Fibroblast of peridontal ligament (primary cell): ENCODE data around the gene GRIP1.
A peak's percentile ranks its signal among the peaks of the same experiment; 100 is the strongest.

Experiments used
- DNase-seq: peaks from one replicate; pipeline ENCODE4 v3.0.0-alpha.2; 2010; ENCODE audit errors: extremely low read depth

Gene GRIP1

DNA sequence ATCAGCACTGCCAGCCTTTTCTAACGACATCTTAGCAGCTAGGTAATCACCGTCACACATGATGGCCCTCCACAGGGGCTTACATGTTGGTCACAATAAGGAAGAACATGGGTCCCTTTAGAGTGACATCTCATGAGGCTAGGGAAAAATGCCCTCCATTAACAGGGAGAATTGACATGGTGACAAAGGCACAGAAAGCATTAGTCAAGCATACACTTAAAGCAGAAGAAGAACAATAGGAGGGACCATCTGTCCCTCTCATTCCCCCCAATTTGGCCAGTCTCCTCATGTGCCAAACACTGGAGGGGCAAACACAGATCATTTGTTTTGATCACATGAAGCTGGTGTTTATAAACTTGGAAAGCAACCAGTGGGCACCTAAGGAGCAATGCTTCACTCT is 78.0 kb downstream of the GRIP1 start:
- no peak for DNase-seq

DNA sequence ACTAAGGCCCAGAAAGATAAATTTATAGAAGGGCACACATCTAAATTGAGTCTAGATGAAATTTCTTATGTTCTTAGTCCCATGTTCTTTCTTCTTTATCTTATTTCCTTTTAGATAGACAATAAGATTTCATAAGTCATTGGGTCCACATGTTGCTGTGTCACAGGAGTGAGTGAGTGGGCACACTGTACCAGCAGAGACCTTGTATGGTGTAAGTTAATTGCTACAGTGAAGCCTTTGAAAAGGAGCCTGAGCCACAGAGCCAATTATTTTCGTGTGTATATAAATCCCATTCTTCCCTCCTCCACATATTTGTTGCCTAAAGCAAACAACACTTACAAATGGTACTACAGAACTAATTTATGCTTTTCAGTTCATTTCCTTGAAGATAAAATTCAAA is 79.1 kb downstream of the GRIP1 start:
- DNase-seq = no peak

DNA sequence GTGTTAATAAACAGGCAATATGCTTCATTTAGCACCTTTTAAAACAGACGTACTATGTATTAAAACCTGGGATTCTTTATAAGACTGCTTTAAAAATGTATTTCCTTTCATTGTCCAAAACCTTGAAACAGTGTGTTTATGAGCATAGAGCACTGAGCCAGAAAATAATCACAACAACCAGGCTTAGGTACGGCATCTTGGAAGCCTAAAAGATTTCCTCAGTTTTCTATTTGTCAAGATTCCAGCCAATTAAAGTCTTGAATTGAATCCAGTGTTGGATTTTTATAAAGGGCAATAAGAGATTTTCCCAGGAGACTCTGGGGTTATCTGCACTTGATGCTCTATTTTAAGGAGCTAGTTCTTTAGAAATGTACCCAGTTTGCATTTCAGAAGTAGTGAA is 80.3 kb downstream of the GRIP1 start:
- DNase-seq = no peak

DNA sequence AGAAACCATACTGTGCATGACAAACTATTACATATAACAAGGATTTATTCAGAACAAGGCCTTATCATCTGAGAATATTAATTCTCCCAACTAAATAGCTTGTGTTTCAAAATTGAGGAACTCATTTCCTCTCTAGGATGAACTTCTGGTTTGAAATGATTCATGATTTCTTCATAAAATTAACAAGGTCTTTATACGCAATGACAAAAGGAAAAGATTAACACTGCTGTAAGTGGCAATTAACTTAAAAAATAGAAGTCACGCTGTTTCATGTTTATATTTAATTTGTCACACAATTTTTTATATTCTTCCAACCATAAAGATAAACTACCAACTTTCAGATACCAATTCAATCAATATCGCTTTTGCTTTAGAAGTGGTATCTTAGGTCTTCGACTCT is 80.8 kb downstream of the GRIP1 start:
- no peak for DNase-seq

DNA sequence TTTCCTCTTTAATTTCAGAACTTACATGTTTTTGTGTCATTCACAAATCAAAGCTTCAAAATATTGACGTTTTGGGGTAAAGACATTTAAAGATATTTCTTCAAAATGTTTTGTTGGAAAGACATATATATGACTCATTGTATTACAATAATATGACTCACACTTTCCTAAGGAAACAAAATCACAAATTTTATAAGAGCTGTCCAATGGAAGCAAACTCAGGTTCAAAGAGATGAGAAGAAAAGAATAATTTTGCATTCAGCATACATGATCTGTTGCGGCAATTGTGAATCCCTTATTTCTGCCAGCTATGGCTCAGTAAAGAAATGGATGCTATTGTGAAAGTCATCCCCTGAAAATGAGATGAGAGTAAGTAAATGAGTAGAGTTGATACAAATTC is 82.7 kb downstream of the GRIP1 start:
- DNase-seq = peak; percentile 10

DNA sequence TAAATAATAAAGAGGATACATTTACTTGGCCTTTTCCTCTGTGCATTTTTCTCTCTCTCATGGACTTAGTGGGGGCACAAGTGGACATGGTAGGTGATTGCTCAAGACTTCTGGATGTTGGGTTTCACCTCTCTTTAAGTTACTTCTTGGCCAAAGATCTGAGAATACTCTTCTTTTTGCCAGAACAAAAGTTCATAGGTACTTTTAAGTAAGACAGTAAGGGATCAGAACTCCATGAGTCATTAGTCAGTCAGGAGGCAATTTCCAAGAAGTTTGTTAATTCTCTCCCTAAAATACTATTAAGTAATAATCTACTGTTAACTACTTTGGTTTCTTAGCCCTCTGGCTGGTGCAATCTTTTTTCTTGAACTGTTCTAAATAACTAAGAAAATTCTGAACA is 84.2 kb downstream of the GRIP1 start:
- no peak for DNase-seq

DNA sequence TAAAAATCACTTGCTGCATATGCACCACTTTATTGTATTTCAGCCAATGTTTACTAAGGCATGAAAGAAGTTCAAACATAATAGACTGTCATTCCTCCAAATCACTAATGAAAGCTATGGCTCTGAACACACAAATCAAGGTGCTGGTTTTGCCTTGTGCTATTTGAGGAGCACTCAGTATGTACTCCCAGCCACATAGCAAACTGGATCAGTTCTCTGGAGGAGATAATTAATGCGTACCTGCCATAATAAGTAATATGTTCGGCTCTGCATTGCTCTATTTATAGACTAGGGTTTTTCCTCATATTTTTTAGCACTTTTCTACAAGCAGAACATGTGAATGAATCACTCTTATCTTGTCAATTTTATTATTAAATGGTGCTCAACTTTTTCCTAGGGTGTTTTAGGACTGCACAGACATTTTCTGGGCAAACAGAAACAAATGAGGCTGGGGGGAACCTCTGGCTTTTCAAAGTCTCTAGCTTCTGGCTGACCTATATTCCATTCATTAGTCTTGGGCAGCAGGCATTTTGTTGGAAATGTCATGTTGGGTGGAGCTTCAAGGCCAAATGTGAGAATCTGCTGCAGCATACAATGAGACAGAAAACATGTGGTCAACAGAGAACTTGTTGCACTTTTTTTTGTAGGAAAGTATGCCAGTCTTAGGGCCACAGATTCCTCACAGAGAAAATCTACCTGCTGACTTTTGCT is 88.4 kb downstream of the GRIP1 start:
- DNase-seq = no peak

DNA sequence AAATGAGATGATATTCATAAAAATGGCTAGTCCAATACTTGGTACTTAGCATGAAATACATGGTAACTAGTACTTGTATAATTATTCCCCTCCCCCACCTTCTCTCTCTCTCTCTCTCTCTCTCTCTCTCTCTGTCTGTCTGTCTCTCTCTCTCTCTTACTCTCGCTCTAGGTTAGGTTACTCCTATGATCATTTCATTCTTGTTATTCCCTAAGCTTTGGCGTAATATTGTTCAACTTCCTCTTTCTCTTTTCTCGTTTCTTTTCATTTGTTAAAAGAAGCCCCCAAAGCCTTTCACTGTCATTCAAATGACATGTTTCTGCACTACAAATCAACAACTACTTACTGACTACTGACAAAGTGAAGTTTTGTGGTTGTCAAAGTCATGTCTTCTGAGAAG is 89.8 kb downstream of the GRIP1 start:
- no peak for DNase-seq

DNA sequence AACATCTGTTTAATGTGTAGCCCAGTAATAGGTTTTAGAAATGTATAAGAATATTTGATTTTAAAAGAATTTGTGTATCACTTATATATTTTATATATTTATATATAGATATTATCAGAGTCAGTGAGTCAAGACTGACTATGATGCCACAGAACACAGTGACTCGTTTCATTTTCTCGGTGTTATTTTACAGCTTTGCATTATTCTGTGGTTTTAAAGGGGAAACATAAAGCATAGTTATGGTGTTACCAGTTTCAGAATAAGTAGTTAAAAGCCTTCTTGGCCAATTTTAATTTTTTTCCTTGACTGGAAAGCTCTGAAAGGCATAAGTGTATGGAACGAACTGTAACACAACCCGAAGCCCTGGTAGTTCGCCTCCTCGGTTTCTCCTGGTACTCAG is 91.0 kb downstream of the GRIP1 start:
- no peak for DNase-seq

DNA sequence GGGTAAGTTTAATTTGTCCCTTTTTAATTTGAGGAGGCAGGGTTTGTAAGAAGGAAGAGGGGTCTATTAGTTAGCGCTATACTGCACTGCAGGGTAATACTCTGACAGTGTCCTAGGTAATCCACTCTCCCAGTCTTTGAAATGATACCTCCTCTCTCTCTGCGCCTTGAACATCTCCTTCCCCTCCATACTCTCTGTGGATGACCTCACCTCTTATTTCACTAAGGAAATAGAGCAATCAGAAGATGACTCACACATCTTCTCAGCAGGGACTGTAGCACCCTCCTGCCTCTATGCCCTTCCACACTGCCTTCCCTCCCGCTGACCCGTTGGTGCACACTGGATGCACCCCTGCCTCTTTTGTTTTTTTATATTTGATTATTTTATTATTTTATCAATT is 94.2 kb downstream of the GRIP1 start:
- no peak for DNase-seq

DNA sequence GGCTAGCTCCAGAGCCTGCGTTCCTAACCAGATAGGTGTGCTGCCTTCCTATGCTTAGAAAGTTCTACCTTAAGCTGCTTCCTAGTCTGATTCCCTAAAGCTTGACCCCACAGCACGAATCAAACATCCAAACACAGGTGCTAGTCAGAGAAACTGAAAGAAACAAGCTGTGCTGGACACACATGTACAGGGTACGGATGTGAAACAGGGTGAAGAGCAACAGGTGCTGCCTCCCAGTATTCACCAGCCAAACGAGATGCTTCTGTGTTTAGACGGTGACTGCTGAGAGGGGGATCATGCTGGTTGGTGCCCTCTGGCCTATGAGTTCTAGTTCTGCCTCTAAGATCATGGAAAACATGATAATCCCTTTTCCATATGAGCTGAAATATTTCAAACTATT is 105.3 kb downstream of the GRIP1 start:
- DNase-seq = no peak

DNA sequence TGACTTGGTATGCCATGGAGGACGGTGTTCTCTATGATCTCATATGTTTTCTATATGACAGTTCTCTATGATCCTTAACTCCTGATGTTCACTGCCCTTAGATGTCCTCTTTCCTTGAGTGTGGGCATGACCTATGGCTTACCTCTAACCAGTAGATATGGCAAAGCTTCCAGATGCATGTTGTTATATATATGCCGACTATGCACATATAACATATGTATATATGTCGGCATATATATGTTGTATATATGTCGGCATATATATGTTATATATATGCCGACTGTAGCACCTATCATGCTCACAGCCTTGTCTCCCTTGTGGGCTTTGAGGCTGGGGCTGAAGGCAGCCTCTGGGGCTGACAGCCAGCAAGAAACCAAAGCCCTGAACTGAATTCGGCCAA is 106.0 kb downstream of the GRIP1 start:
- no peak for DNase-seq

DNA sequence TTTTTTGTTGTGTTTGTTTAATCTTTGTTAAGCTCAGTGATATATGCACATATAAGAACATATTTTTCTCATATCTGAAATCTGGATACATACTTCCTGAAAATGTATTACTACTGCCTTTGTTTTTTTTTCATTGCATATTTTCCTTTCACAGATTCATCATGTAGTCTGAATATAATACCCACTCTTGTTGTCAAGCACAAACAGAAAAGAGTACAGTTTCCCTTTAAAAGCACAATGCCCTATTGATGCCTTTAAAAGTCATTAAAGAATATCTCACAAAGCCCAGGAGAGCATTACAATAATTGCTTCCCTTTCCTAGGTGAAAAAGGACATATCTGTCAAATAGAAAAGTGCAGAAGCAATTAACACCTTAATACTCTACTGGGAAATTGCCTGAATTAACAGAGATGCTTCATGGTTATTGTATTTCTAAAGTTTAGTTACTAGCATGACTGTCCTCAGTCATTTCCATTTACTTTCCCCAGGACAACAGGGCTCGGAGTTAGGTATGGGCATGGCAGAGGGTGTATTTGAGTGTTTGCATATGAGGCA is 107.4 kb downstream of the GRIP1 start:
- DNase-seq = no peak

DNA sequence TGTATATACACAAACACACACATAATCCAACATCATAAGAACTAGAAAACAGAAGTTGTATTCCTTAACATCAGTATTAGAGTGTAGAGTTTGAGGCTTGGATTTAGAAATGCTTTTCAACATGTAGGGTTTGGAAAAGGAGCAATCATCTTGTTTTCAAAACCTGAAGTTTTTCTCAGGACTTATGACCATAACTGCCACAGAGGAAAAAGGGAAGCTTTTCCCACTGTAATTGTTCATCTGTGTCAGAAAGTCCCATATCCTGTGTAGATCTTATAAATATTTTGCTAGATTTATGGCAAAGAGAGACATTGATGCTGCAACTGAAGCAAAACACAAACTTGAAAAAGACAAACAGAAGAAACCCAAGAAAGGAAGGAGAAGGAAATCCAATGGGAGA is 115.7 kb downstream of the GRIP1 start:
- DNase-seq = no peak

DNA sequence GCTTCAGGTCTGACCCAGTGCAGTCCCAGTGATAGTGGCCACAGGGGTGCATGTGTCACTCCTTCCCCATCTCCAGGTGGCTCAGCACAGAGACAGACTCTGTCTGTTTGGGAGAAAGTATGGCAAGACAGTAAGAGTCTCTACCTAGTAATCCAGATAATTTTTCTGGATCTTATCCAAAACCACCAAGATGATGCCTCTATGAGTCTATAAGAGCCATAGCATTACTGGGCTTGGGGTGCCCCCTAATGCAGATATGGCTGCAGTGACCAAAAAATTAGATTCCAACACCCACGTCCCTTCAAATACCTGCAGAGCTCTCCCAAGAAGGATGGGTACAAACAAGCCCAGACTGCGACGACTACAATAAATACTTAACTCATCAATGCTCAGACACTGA is 123.8 kb downstream of the GRIP1 start:
- DNase-seq = no peak

DNA sequence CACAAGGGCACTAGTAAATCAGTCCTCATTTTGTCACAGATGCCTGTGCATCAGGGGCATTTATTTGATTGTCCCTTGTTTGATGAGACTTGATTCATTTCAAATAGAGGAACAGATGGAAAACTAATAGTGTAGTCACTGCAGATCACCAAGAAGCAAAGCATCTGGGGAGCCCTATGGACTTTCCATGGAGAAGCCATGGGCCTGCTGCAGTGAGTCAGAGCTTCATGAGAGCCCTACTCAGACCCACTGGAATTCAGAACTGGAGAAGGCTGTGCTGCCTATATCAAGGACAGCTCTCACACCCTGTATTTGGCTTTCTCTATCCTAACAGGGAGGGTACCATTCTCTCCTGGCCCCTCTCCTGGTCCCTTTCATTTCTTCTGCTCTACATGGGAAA is 126.2 kb downstream of the GRIP1 start:
- DNase-seq = no peak

DNA sequence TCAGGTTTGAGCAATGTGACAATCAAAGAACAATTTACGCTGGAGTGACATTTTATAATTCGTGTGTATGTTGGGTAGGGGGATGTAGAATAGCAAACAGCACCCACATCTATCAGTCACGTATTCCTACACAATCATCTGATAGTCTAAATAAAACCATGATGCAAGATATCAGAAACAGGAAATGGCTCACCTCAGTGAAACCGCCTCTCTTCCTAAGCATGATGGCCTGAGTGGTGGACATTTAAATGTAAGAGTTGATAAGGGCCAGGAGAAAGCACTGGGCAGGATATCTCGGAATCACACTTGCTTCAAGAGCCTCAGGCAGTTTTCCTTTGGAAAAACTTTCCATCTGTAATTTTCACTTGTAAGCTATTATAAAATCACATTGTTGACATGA is 128.2 kb downstream of the GRIP1 start:
- DNase-seq = no peak

DNA sequence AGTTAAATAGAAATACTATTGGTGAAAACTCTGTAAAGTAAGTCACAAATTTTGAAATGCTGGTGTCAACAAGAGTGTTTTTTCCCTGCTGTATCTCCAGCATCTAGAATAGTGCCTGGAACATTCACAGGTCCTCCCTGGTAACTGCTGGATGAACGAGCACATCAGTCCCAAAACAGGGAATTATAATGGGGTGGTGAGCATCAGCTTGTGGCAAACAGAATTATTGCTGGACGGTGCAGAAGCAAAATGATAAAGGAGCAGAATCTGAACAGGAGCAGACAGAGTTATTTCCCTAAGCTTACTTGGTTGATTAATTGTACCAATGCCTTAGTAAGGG is 129.9 kb downstream of the GRIP1 start:
- no peak for DNase-seq

DNA sequence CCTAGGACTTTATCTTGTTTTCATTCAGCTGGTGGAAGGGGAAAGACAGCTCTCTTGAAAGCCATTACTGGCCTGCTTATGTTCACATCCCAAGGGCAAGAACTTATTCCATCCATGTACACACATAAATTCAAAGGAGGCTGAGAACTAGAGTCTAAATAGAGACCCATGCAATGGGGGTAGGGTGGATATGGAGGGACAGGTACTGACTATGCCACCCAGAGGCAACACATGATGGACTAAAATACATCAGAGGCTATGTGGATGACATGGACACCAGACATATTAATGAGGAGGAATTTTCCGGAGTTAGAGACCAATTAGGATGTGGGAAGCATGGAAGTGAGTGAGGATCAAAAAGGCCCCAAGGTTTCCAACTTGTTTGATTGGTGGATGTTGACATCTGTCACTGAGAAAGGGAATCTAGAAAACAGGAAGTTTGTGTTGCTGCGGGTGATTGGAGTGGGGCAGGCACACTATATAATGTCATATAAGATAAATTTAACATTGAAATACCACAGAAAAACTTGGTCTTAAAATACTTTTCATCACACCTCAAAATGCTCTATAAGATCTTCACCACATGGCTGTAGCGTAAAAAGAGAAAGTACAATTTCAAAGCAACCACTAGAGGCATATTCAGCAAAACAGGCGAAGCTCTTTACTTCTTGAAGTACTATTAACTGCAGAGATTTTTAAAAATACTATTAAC is 130.4 kb downstream of the GRIP1 start:
- peak; percentile 0 for DNase-seq

DNA sequence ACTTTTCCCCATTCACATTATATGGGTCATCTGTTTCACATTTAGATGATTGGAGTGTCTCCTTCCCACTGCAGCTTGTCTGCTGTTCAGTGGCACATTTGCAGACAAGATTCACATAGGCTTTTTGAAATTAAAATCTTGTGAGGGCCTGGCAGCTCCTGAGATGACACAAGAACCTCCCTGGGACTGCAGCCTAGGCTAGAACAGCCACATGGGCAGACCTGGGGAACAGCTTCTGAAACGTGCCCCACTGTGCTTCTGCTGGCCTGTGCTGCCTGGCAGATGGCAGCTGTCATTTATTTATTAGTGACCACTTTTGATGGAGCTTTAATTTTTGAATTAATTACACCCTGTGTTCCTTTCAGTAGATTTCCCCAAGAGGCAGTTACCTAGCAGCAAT is 137.4 kb downstream of the GRIP1 start:
- DNase-seq = no peak

DNA sequence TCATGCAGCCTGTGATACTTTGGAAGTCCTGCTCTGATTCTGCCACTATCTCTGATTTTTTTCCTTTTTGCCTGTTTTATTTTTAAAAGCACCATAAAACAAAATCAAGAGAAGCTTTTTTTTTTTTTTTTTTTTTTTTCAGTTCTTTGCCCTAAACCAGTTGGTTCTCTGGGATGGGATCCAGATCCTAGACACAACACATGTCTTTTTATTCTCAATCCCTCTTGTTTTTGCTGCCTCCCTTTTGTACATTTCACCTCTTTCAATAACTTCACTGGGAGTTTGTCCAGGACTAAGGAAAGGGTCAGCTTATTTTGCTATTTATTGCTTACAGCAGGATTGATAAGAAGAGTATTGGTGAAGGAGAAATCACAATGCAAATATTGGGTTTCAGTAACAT is 139.4 kb downstream of the GRIP1 start:
- DNase-seq = no peak

DNA sequence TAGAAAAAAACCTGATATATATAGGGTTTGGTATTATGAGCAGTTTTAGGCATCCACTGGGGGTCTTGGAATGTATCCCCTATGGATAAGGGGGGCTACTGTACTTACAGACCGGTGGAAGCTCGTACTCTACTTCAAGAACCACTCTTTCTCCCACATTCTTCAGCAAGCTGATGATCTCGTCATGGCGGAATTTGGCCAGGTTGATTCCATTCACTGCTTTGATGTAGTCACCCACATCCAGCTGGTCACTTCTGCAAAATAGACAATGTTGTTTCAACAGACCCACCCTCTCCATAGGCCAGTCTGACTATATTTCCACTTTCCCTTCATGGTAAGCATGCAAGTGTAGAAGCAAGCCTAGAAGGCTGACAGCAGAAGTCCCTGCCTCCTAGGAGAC is 139.9 kb downstream of the GRIP1 start:
- no peak for DNase-seq

DNA sequence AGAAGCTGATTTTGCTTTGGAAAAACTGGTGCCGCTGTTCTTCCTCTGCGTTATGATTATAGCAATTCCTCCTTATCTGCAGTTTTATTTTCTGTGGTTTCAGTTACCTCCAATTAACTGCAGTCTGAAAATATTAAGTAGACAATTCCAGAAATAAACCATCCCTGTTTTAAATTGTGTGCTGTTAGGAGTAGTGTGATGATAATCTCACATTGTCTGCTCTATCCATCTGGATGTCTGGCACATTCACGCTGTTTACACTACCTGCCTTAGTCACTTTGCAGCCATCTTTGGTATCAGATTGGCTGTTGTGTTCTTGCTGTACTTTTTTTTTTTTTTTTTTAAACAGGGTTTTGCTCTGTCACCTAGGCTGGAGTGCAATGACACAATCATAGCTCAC is 141.0 kb downstream of the GRIP1 start:
- DNase-seq = no peak

DNA sequence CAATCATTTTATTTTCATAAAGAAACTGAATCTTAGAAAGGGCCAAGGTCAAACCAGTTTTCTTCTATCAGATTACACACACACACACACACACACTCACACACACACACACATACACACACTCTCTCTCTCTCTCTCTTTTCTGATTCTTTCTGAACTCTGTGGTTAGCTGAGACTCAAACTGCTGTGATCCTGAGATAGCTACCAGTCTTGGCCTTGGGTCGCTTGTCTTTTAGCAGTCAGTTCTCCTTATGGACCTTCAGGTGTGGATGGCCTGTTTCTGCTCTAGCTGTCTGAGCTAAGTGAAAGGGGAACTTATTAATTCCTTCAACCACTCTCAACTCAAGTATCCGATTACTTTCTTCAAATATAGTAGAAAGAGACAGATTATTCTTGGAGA is 145.1 kb downstream of the GRIP1 start:
- DNase-seq = no peak
